Astrocyte of the cerebellum (primary cell): ENCODE data around the gene RBPMS2.

ENCODE experiments used
- DNase-seq: peaks from one replicate; pipeline ENCODE4 v3.0.0-alpha.2; 2011; ENCODE audit warnings: low read depth
- H3K4me3 ChIP-seq: 2 replicates; pipeline ENCODE4 v1.5.1; 2011; ENCODE audit warnings: mild to moderate bottlenecking, low read depth, low read length, moderate library complexity
- CTCF ChIP-seq: IDR thresholded peaks from 2 replicates; pipeline ENCODE4 v1.5.1; 2012; ENCODE audit warnings: low read length, low read depth, moderate library complexity, mild to moderate bottlenecking; ENCODE audit errors: missing control alignments
- in situ Hi-C: cut with HindIII; loops from 2 replicates; pipeline ENCODE4 v1.10.0; 2017; ENCODE audit warnings: low sequenced_read_pairs

RBPMS2 gene

GRCh38 chr15:64782751-64783150, 7.4 kb upstream of the RBPMS2 start:
- no peak for TF ChIP-seq CTCF
- no peak overlapping the region for H3K4me3 ChIP-seq
- in situ Hi-C loops, result loop anchor here (5.0 kb wide), 1 partner anchor 55 kb away; no protein-coding TSS in a partner anchor
- DNase-seq, result no peak

GRCh38 chr15:64781299-64781698, 5.9 kb upstream of the RBPMS2 start:
- TF ChIP-seq CTCF, result no peak
- H3K4me3 ChIP-seq, result no peak overlapping the region
- no peak for DNase-seq
- in situ Hi-C loops, result loop anchor here (5.0 kb wide), 1 partner anchor 56 kb away; no protein-coding TSS in a partner anchor

GRCh38 chr15:64780600-64781156, 5.3 kb upstream of the RBPMS2 start:
- no peak for DNase-seq
- no peak for TF ChIP-seq CTCF
- in situ Hi-C loops, result loop anchor here (5.0 kb wide), 1 partner anchor 57 kb away; no protein-coding TSS in a partner anchor
- no peak overlapping the region for H3K4me3 ChIP-seq

GRCh38 chr15:64779630-64780029, 4.2 kb upstream of the RBPMS2 start:
- in situ Hi-C loops, result loop anchor here (5.0 kb wide), 1 partner anchor 58 kb away; no protein-coding TSS in a partner anchor
- TF ChIP-seq CTCF, result no peak
- no peak for DNase-seq
- no peak overlapping the region for H3K4me3 ChIP-seq

GRCh38 chr15:64779024-64779423, 3.6 kb upstream of the RBPMS2 start:
- H3K4me3 ChIP-seq, result no peak overlapping the region
- DNase-seq, result no peak
- in situ Hi-C loops, result no loop called here
- no peak for TF ChIP-seq CTCF

GRCh38 chr15:64776402-64776786, 1.0 kb upstream of the RBPMS2 start:
- in situ Hi-C loops, result no loop called here
- DNase-seq, result no peak
- TF ChIP-seq CTCF, result no peak
- peak overlapping the region; percentile 50 for H3K4me3 ChIP-seq
